OCI-M2 (cell line): ENCODE results near the gene PARP16.

Experiments
- DNase-seq: peaks from one replicate; lab custom pipeline; 2025; ENCODE audit not compliant: unreplicated experiment; lab: John Stamatoyannopoulos, UW

Gene PARP16

GRCh38 chr15:65208647-65209046, 78.0 kb downstream of the PARP16 start:
- no peak for DNase-seq
